ENCODE data around the gene ATXN7L1.

Gene ATXN7L1

DNA sequence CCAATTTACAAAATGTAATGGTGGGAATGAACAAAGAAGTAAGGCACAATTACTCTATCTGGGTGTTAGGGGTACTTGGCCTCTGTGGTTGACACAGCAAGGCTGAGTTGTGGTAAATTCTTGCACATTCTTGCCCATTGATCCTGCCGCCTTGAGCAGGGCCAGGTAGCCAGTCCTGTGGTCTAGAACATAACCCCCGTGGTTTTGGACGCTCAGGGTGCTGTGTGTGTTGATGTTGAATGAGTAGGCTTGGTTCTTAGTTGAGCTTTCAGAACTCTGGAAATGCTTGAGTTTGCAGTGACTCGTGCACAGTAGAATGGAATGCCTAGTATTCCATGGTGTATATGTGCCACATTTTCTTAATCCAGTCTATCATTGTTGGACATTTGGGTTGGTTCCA lies 44.4 kb upstream of the ATXN7L1 start:
- TF ChIP-seq, protein P1, sequence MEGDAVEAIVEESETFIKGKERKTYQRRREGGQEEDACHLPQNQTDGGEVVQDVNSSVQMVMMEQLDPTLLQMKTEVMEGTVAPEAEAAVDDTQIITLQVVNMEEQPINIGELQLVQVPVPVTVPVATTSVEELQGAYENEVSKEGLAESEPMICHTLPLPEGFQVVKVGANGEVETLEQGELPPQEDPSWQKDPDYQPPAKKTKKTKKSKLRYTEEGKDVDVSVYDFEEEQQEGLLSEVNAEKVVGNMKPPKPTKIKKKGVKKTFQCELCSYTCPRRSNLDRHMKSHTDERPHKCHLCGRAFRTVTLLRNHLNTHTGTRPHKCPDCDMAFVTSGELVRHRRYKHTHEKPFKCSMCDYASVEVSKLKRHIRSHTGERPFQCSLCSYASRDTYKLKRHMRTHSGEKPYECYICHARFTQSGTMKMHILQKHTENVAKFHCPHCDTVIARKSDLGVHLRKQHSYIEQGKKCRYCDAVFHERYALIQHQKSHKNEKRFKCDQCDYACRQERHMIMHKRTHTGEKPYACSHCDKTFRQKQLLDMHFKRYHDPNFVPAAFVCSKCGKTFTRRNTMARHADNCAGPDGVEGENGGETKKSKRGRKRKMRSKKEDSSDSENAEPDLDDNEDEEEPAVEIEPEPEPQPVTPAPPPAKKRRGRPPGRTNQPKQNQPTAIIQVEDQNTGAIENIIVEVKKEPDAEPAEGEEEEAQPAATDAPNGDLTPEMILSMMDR (IDR thresholded peaks at IDR 0.05; ENCODE audit: low read length) = no peak
- TF ChIP-seq EZH2 (optimal IDR thresholded peaks at IDR 0.05; ENCODE audit: low read depth, low read length) = no peak
- no peak for TF ChIP-seq EZH2phosphoT487 (IDR thresholded peaks at IDR 0.05; ENCODE audit: low read length)
- no peaks in the 10 kb centered on the region for H3K27me3 ChIP-seq (replicated peaks; ENCODE audit: insufficient read depth, low read length)
- no peaks in the 10 kb centered on the region for H3K9me2 ChIP-seq (replicated peaks; ENCODE audit: insufficient read depth, low read length)
- H3K4me2 ChIP-seq (ENCODE audit: low read depth, low read length) = no peak overlapping the region
- 0 out of 2 replicates have a peak, but pooled peaks cover 4% of the 10 kb centered on the region for H3K4me1 ChIP-seq (ENCODE audit: low read length)
- no peak overlapping the region for H3K4me3 ChIP-seq (ENCODE audit: low read length)
- no peak overlapping the region for H2AFZ ChIP-seq (ENCODE audit: low read length)
- no peak overlapping the region for H3K9ac ChIP-seq (ENCODE audit: low read length)
- H4K20me1 ChIP-seq (ENCODE audit: insufficient read depth, low read length) = no peaks in the 10 kb centered on the region
- H3K9me3 ChIP-seq (replicated peaks; ENCODE audit: insufficient read depth, low read length) = no peaks in the 10 kb centered on the region
- peaks cover 9% of the 10 kb centered on the region for H3F3A ChIP-seq (ENCODE audit: insufficient read depth, low read length)
- H3K36me3 ChIP-seq (replicated peaks; ENCODE audit: insufficient read depth, low read length) = no peaks in the 10 kb centered on the region
- H3K79me2 ChIP-seq (ENCODE audit: low read length) = no peaks in the 10 kb centered on the region
- DNase-seq = no peak
- H3K27ac ChIP-seq (ENCODE audit: low read length) = no peak overlapping the region

DNA sequence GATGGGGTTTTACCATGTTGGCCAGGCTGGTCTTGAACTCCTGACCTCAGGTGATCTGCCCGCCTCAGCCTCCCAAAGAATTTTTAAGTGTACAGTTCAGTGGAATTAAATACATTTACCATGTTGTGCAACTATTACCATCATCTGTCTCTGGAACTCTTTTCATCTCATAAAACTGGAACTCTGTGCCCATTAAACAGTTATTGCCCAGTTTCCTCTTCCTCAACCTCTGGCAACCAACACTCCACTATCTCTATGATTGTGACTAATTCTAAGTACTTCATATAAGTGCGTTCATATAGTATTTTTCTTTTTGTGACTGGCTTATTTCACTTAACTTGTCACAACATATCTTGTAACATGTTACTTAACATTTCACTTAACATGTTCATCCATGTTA lies 41.3 kb upstream of the ATXN7L1 start:
- Histone ChIP-seq H3K9ac (ENCODE audit: low read length) (no peak overlapping the region), H3K36me3 (replicated peaks; ENCODE audit: insufficient read depth, low read length) (no peaks in the 10 kb centered on the region), H3K9me2 (replicated peaks; ENCODE audit: insufficient read depth, low read length) (no peaks in the 10 kb centered on the region), H3K4me3 (ENCODE audit: low read length) (no peak overlapping the region), H3K27ac (ENCODE audit: low read length) (no peak overlapping the region), H3F3A (ENCODE audit: insufficient read depth, low read length) (no peaks in the 10 kb centered on the region), H3K4me1 (ENCODE audit: low read length) (no peaks in the 10 kb centered on the region), H3K27me3 (replicated peaks; ENCODE audit: insufficient read depth, low read length) (no peaks in the 10 kb centered on the region), H3K79me2 (ENCODE audit: low read length) (no peaks in the 10 kb centered on the region), H3K9me3 (replicated peaks; ENCODE audit: insufficient read depth, low read length) (no peaks in the 10 kb centered on the region), H3K4me2 (ENCODE audit: low read depth, low read length) (no peak overlapping the region), H4K20me1 (ENCODE audit: insufficient read depth, low read length) (no peaks in the 10 kb centered on the region), H2AFZ (ENCODE audit: low read length) (no peak overlapping the region)
- TF ChIP-seq, protein P1 (IDR thresholded peaks at IDR 0.05; ENCODE audit: low read length) = no peak
- DNase-seq = no peak

- Histone ChIP-seq H3K4me1 (ENCODE audit: low read length) (no peaks in the 10 kb centered on the region), H3K9ac (ENCODE audit: low read length) (no peak overlapping the region), H3K36me3 (replicated peaks; ENCODE audit: insufficient read depth, low read length) (no peaks in the 10 kb centered on the region), H3K27ac (ENCODE audit: low read length) (no peak overlapping the region), H3K4me3 (ENCODE audit: low read length) (no peak overlapping the region), H2AFZ (ENCODE audit: low read length) (no peak overlapping the region), H3K4me2 (ENCODE audit: low read depth, low read length) (no peak overlapping the region), H4K20me1 (ENCODE audit: insufficient read depth, low read length) (no peaks in the 10 kb centered on the region), H3K9me2 (replicated peaks; ENCODE audit: insufficient read depth, low read length) (no peaks in the 10 kb centered on the region), H3K9me3 (replicated peaks; ENCODE audit: insufficient read depth, low read length) (no peaks in the 10 kb centered on the region), H3K27me3 (replicated peaks; ENCODE audit: insufficient read depth, low read length) (no peaks in the 10 kb centered on the region), H3F3A (ENCODE audit: insufficient read depth, low read length) (no peaks in the 10 kb centered on the region), H3K79me2 (ENCODE audit: low read length) (no peaks in the 10 kb centered on the region)
- TF ChIP-seq EZH2 (optimal IDR thresholded peaks at IDR 0.05; ENCODE audit: low read depth, low read length) (no peak), EZH2phosphoT487 (IDR thresholded peaks at IDR 0.05; ENCODE audit: low read length) (no peak)
- TF ChIP-seq, protein P1 (IDR thresholded peaks at IDR 0.05; ENCODE audit: low read length) = no peak
- DNase-seq = no peak
Measured at GRCh38 chr7:105916603-105917002, 40.2 kb upstream of the ATXN7L1 start.

All from MM.1S (cell line).